HAP-1 (cell line): ENCODE measurements around the gene FGF19.

Experiments used
- DNase-seq, 2 experiments: peaks; one replicate each; pipeline ENCODE4 v3.0.0-alpha.2; 2016 to 2020; ENCODE audit warnings: low spot score in 2 of 2
- H3K27me3 ChIP-seq: fragments of 250-450 bp; sonication (Bioruptor Pico); 2 replicates; pipeline ENCODE4 v1.5.1; 2020; ENCODE audit warnings: low read depth, mild to moderate bottlenecking, moderate library complexity
- H3K36me3 ChIP-seq: fragments of 250-450 bp; sonication (Bioruptor Pico); replicated peaks from 2 replicates; pipeline ENCODE4 v1.5.1; 2020; ENCODE audit warnings: mild to moderate bottlenecking
- H3K4me1 ChIP-seq: fragments of 250-450 bp; sonication (Bioruptor Pico); 2 replicates; pipeline ENCODE4 v1.5.1; 2020; ENCODE audit warnings: mild to moderate bottlenecking
- H3K4me3 ChIP-seq: fragments of 250-450 bp; sonication (Bioruptor Pico); 2 replicates; pipeline ENCODE4 v1.5.1; 2020; ENCODE audit warnings: mild to moderate bottlenecking, moderate library complexity
- H3K9me3 ChIP-seq: fragments of 250-450 bp; sonication (Bioruptor Pico); 2 replicates; pipeline ENCODE4 v1.5.1; 2020; ENCODE audit warnings: mild to moderate bottlenecking, moderate library complexity
- in situ Hi-C: fragments of 300-500 bp; cut with MboI; formaldehyde crosslinking; loops from 3 replicates; pipeline ENCODE4 v1.14.3; 2020; ENCODE audit warnings: low sequenced_read_pairs, inconsistent platforms, mixed read lengths

Gene FGF19

DNA sequence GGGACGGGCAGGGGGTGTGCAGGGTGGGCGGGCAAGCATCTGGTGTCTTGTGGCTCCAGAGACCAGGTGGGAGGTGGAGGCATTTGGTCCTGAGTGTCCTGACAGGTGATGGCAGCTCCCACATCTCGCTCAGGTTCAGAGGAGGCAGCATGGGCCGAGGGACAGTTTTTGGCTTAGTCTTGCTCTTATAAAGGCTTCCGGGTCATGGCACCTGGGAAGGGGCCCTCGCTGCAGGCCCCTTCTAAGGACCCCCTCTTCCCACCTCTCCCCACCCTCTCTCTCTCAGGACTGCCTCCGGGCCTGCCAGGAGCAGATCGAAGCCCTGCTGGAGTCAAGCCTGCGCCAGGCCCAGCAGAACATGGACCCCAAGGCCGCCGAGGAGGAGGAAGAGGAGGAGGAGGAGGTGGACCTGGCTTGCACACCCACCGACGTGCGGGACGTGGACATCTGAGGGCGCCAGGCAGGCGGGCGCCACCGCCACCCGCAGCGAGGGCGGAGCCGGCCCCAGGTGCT is 52.9 kb downstream of the FGF19 start:
- Histone ChIP-seq H3K4me1 (no peaks in the 10 kb centered on the region), H3K27me3 (no peaks in the 10 kb centered on the region), H3K4me3 (no peak overlapping the region), H3K36me3 (no peaks in the 10 kb centered on the region), H3K9me3 (no peaks in the 10 kb centered on the region)
- no peak for DNase-seq
- in situ Hi-C loops: loop anchor here (25.0 kb wide), 1 partner anchor 1389 kb away; the partner anchor contains the start of gene C11orf24

DNA sequence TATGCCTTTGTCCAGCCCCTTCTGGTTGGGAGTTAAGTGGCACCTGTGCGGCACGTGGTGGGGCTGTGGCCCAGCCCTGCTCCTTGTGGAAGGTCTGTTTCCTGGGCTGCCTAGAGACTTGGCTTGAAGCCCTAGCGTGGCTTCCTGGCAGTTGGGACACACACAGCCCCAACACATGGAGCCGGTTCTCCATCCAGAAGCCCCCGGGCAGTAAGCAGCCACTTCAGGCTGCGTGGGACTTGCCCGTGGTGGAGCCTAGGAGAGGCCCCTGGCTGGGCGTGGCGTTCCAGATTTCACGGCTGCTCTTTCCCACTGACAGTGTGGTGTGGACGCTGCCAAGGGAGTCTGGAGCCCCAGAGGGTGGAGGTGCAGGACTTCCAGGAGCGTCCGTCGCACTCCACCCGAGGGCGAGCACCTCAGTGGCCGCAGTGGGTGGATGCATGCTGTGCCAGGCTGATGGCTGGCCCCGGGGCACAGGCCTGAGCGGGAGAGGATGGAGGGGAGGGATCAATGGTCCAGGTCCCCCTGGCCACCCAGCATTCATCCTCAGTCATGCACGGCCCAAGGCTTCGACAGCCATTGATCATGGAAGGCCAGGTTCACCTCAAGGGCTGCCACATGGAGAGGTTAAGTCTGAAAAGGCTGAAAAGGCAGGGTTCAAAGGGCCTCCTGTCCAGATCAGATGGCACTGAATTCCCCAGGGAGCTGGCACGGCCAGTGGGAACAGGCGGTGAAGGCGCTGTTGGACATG is 53.6 kb downstream of the FGF19 start:
- Histone ChIP-seq H3K4me3 (no peak overlapping the region), H3K27me3 (no peaks in the 10 kb centered on the region), H3K36me3 (no peaks in the 10 kb centered on the region), H3K9me3 (no peaks in the 10 kb centered on the region), H3K4me1 (no peaks in the 10 kb centered on the region)
- DNase-seq: no peak
- in situ Hi-C loops: loop anchor here (25.0 kb wide), 1 partner anchor 1388 kb away; the partner anchor contains the start of gene C11orf24

DNA sequence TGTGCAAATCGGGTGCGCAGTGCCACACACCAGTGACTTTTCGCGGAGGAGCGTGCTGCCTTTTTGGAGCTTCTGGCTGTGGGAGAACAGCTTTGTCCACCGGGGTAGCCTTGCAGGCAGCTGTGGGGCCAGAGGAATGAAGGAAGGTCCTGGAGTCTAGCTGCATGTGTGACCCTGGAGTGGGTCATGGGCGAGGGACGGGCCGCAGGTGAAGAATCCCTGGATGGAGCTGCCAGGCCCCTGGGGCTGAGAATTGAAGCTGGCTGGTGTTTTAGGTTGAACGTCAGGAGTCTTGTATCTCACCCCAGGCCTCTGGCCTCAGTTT is 54.3 kb downstream of the FGF19 start:
- no peak for DNase-seq
- H3K4me3 ChIP-seq: no peak overlapping the region
- no peaks in the 10 kb centered on the region for H3K36me3 ChIP-seq
- H3K27me3 ChIP-seq: no peaks in the 10 kb centered on the region
- no peaks in the 10 kb centered on the region for H3K9me3 ChIP-seq
- H3K4me1 ChIP-seq: no peaks in the 10 kb centered on the region
- in situ Hi-C loops: no loop called here

DNA sequence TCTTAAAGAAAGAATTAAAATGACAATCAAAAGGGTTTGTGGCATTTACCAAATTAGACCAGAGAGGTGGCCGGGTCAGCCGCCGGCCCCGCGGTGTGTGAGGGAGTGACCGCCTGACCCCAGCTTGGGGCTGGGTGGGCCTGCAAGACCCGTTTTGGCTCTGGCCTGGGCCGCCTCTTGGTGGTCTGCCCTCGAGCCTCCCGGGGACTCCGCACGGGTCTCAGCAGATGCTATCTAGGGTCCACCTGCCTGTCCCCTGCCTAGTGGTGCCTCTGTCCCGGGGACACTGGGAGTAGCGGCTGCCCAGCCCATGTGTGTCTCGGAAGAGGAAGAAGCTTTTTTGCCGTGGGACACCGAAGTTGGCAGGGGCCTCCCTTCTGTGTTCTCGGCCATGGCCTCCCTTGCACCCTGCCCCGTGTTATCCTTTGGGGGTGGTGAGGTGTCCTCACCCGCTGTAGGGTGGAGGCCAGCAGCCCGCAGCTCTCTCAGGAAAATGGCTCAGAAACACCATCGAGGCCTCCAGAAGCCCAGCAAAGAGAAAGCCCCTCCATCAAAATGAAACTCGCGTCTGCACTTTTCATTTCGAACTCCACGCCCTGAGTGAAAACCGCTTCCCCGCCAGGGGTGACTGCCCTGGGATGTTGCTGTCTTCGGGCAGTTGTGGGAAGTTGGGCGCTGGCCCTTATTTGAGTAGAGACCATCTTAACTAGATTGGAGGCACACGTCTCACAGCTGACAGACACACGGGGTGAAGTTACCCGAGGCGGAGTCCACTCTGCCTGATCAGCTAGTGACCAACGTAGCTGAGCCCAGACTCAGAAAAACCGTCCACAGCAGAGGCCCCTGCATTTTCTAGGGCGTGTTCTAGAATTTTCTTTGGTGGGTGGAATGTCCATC is 54.9 kb downstream of the FGF19 start:
- DNase-seq: no peak
- Histone ChIP-seq H3K36me3 (no peaks in the 10 kb centered on the region), H3K27me3 (no peaks in the 10 kb centered on the region), H3K9me3 (no peaks in the 10 kb centered on the region), H3K4me3 (no peak overlapping the region), H3K4me1 (peaks cover 2% of the 10 kb centered on the region; the same call in 1 of the 2 replicates)
- in situ Hi-C loops: no loop called here
